GM12878 (cell line): ENCODE data around the gene RABL3. TPM values are rescaled to one million over a fixed set of nuclear protein-coding genes. Genes with fewer than 3 reads are reported as not detected.

Source experiments
- ATAC-seq: fragments of 200-7000 bp; cut with Tn5 transposase; 3 replicates; pipeline ENCODE4 v1.9.1; 2020; ENCODE audit warnings: mild to moderate bottlenecking, moderate library complexity
- BruUV-seq: library from RNA; stranded (reverse); fragments of 400-500 nt; replicated peaks from 2 replicates; lab custom pipeline; 2021; lab: Mats Ljungman, UMichigan
- CTCF ChIA-PET: fragments of 300-600 bp; sonication (Branson Sonifier 250); formaldehyde crosslinking; extraction: SDS; loops from one replicate; lab custom pipeline; 2021; ENCODE audit warnings: inconsistent platforms; lab: Yijun Ruan, JAX
- POLR2A ChIA-PET: fragments of 350-600 bp; formaldehyde crosslinking; extraction: SDS; loops from one replicate; lab custom pipeline; 2021; ENCODE audit warnings: inconsistent platforms; lab: Charles Lee
- RAD21 ChIA-PET: fragments of 300-600 bp; sonication (Branson Sonifier 250); formaldehyde crosslinking; loops from one replicate; lab custom pipeline; 2023; ENCODE audit warnings: antibody characterized with exemption; ENCODE audit not compliant: unreplicated experiment; lab: Charles Lee
- SMC1A ChIA-PET: fragments of 300-600 bp; sonication (Branson Sonifier 250); formaldehyde crosslinking; loops from one replicate; lab custom pipeline; 2023; ENCODE audit not compliant: unreplicated experiment, uncharacterized antibody; lab: Charles Lee
- DNase-seq: peaks from one replicate; pipeline ENCODE4 v3.0.0-alpha.2; 2011; ENCODE audit warnings: low read depth, low spot score
- FAIRE-seq: peaks from 3 replicates; lab custom pipeline; 2011; peaks lifted over from hg19 to GRCh38; lab: Jason Lieb, UNC
- H2AFZ ChIP-seq: 2 replicates; pipeline ENCODE4 v1.6.0; 2011; ENCODE audit warnings: low read depth, low read length, control low read depth; ENCODE audit not compliant: control insufficient read depth
- H3K27ac ChIP-seq: 2 replicates; pipeline ENCODE4 v1.5.1; 2011; ENCODE audit warnings: control low read depth; ENCODE audit not compliant: control insufficient read depth, insufficient read depth
- H3K27me3 ChIP-seq, 2 experiments: replicated peaks in 1 of 2; 2 replicates each; pipeline versions ENCODE4 v1.6.0 to v1.6.1; 2011; ENCODE audit warnings: low read length in 1 of 2; ENCODE audit not compliant: control insufficient read depth in 2 of 2, insufficient read depth in 2 of 2
- H3K36me3 ChIP-seq, 2 experiments: 2 replicates each; pipeline ENCODE4 v1.5.1; 2011; ENCODE audit warnings: low read length in 1 of 2; ENCODE audit not compliant: control insufficient read depth in 2 of 2, insufficient read depth in 2 of 2
- H3K4me1 ChIP-seq: 2 replicates; pipeline ENCODE4 v1.6.1; 2011; ENCODE audit warnings: mild to moderate bottlenecking, low read length, moderate library complexity, mixed read lengths; ENCODE audit not compliant: control insufficient read depth, insufficient read depth
- H3K4me2 ChIP-seq: 2 replicates; pipeline ENCODE4 v1.6.0; 2011; ENCODE audit warnings: control low read depth; ENCODE audit not compliant: control insufficient read depth, insufficient read depth
- H3K4me3 ChIP-seq: fragments of 200-600 bp; sonication (generic); 2 replicates; pipeline ENCODE4 v1.5.1; 2016
- H3K79me2 ChIP-seq: 2 replicates; pipeline ENCODE4 v1.6.0; 2011; ENCODE audit warnings: low read length; ENCODE audit not compliant: control insufficient read depth, insufficient read depth
- H3K9ac ChIP-seq: 2 replicates; pipeline ENCODE4 v1.8.0; 2011; ENCODE audit warnings: low read length, control low read depth, mixed read lengths; ENCODE audit not compliant: control insufficient read depth, insufficient read depth
- H3K9me3 ChIP-seq: replicated peaks from 3 replicates; pipeline ENCODE4 v1.5.1; 2011; ENCODE audit warnings: mild to moderate bottlenecking, low read length; ENCODE audit not compliant: control insufficient read depth, insufficient read depth
- H4K20me1 ChIP-seq: 2 replicates; pipeline ENCODE4 v1.6.0; 2011; ENCODE audit not compliant: control insufficient read depth, insufficient read depth
- MYC ChIP-seq: IDR thresholded peaks from 2 replicates; pipeline ENCODE4 v1.6.1; 2011; ENCODE audit warnings: mild to moderate bottlenecking, low read length, moderate library complexity, inconsistent platforms; ENCODE audit not compliant: insufficient read depth, insufficient replicate concordance, insufficient read length, severe bottlenecking
- ZBTB40 ChIP-seq: fragments of 450-650 bp; IDR thresholded peaks from 2 replicates; pipeline ENCODE4 v1.6.1; 2016; ENCODE audit warnings: mild to moderate bottlenecking, moderate library complexity, borderline replicate concordance
- WGBS: methylation state at CpG from one replicate; pipeline ENCODE4 v1.1.6; 2016; ENCODE audit warnings: low lambda C conversion rate; ENCODE audit not compliant: insufficient replicate concordance, insufficient coverage; ENCODE audit errors: missing lambda C conversion rate; 5-methylcytosine and 5-hydroxymethylcytosine counted together
- in situ Hi-C: fragments of 300-500 bp; cut with MboI; formaldehyde crosslinking; loops from 9 replicates; pipeline ENCODE4 v1.14.3; 2018; ENCODE audit warnings: mixed read lengths
- intact Hi-C: fragments of 100-400 bp; cut with micrococcal nuclease; formaldehyde crosslinking; loops from one replicate; pipeline ENCODE4 v1.14.2; 2022; ENCODE audit not compliant: unreplicated experiment
- polyA plus RNA-seq, 11 experiments: library from polyadenylated mRNA; depleted of rRNA in 4 of 11; unstranded in 6 of 11; stranded (reverse) in 5 of 11; fragments of >200 nt; fragmentation: Nextera tagmentation in 4 of 11; fragmentation: Illumina TruSeq in 1 of 11; extraction: Ambion mirVana in 4 of 11; extraction: Trizol in 1 of 11; gene quantifications; 1 replicate in 1 of 11; 2 replicates in 10 of 11; pipeline versions ENCODE4 v1.2.1 to v1.2.3, GENCODE V29; 2011 to 2016; ENCODE audit warnings: inconsistent platforms in 2 of 11, missing spikeins in 2 of 11, low read depth in 1 of 11
- total RNA-seq, 4 experiments: library from RNA; depleted of rRNA in 3 of 4; stranded (reverse); fragments of >200 nt in 3 of 4; fragmentation: Illumina TruSeq in 1 of 4; extraction: Trizol in 1 of 4; gene quantifications; 2 replicates each; pipeline versions ENCODE4 v1.2.1 to v1.2.3, GENCODE V29; 2013 to 2021

The RABL3 gene
- total and polyA plus RNA-seq, 10 of the 15 experiments (the other 5 are each of a cell fraction or from before 2014, with no cell fraction given), result 10.5 to 38.0 (median 25.2) TPM

DNA sequence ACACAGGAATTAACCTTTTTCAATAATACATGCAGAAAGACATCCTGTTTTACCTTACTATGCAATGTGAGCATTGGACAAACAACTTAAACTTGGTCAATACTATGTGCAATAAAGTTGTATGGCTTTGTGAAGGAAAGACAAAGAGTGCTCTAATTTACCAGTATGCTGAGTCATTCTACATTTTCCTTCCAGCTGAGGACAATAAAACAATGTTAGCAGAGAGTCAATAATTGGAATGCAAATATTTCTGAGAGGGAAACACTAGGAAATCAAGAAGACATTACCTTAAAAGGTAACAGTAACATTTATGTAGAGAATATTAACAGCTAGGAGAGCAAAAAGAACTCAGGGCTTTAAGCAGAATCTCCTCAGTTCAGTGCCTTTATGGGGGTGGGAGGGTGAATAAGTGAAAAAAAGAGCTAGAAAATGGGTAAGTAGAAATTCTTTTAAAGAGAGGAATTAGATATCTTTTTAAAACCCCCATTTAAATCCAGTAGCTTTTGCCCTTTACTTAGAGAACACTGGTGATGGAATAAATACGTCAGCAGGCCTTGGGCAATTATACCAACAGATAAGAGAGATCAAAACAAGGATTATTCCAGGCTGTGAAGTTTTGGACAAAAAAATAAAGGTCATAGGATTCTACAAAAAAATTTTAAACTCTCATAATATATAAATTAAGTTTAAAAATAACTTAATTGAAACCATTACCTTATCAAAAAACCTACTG, 48.7 kb downstream of the RABL3 start:
- no peak overlapping the region for H3K9ac ChIP-seq
- ChIA-PET RAD21 (no interaction called here), SMC1A (interaction anchor here (1.1 to 1.2 kb wide), 3 partner anchors 15 to 93 kb away, joined by 3 to 7 read pairs (median 4); no protein-coding TSS in a partner anchor), CTCF (interaction anchor here (0.7 to 1.5 kb wide), 7 partner anchors 10 to 126 kb away, joined by 3 to 7 read pairs (median 3); no protein-coding TSS in a partner anchor), POLR2A (interaction anchor here (1.4 kb wide), 1 partner anchor 15 kb away, joined by 3 read pairs; no protein-coding TSS in a partner anchor)
- BruUV-seq, result no TSS peak
- ATAC-seq, result no peak
- H2AFZ ChIP-seq, result no peak overlapping the region
- in situ Hi-C loops, result no loop called here
- no peak for DNase-seq
- H3K27me3 ChIP-seq, result no peaks in the 10 kb centered on the region
- no peak overlapping the region for H3K4me3 ChIP-seq
- 100% methylated on average over 1 of the region's 1 CpG for WGBS
- H4K20me1 ChIP-seq, result no peaks in the 10 kb centered on the region
- intact Hi-C loops, result no loop called here
- peaks cover 0 to 9% of the 10 kb centered on the region in 2 experiments; a peak in 1 of 4 replicates for H3K36me3 ChIP-seq
- H3K79me2 ChIP-seq, result no peaks in the 10 kb centered on the region
- H3K27ac ChIP-seq, result no peak overlapping the region
- TF ChIP-seq MYC (no peak), ZBTB40 (0 out of 2 replicates have a peak, but pooled peaks have one; percentile 24)
- no peaks in the 10 kb centered on the region for H3K9me3 ChIP-seq
- no peak overlapping the region for H3K4me2 ChIP-seq
- H3K4me1 ChIP-seq, result peaks cover 3% of the 10 kb centered on the region; the same call in 1 of the 2 replicates
- FAIRE-seq, result no peak
